B cell (primary cell): ENCODE results near the gene TECTB. TPM values are rescaled to one million over a fixed set of nuclear protein-coding genes. Genes with fewer than 3 reads are reported as not detected.

ENCODE experiments used
- ATAC-seq: fragments of 200-7000 bp; cut with Tn5 transposase; one replicate; pipeline ENCODE4 v1.10.0; 2021; ENCODE audit warnings: low read depth, mild to moderate bottlenecking, moderate number of reproducible peaks, moderate library complexity
- CTCF ChIA-PET: fragments of 350-600 bp; sonication (Branson Sonifier 250); formaldehyde crosslinking; loops from one replicate; lab custom pipeline; 2021; ENCODE audit warnings: antibody characterized with exemption, inconsistent platforms; lab: Charles Lee
- POLR2A ChIA-PET: fragments of 350-600 bp; sonication (Branson Sonifier 250); formaldehyde crosslinking; loops from one replicate; lab custom pipeline; 2021; ENCODE audit warnings: antibody characterized with exemption; lab: Charles Lee
- DNase-seq: peaks from one replicate; pipeline ENCODE4 v3.0.0; 2013
- H2AFZ ChIP-seq: 2 replicates; pipeline ENCODE4 v1.6.1; 2012; ENCODE audit warnings: mild to moderate bottlenecking, low read depth, low read length; ENCODE audit not compliant: insufficient read depth, poor library complexity, severe bottlenecking
- H3K27ac ChIP-seq, 2 donors: 1 replicate in 1 of 2; 2 replicates in 1 of 2; pipeline ENCODE4 v1.5.1; 2012 to 2013; ENCODE audit warnings: low read length in 2 of 2, mild to moderate bottlenecking in 2 of 2, moderate library complexity in 1 of 2
- H3K27me3 ChIP-seq, 4 experiments: fragments of 200-600 bp in 1 of 4; sonication (generic) in 1 of 4; replicated peaks in 1 of 4; 1 replicate in 2 of 4; 2 replicates in 2 of 4; pipeline versions ENCODE4 v1.6.1 to v1.7.0; 2013 to 2016; ENCODE audit warnings: low read length in 3 of 4, mild to moderate bottlenecking in 2 of 4, mixed read lengths in 1 of 4, moderate library complexity in 1 of 4; ENCODE audit not compliant: insufficient read depth in 4 of 4, control insufficient read depth in 3 of 4; ENCODE audit errors: control extremely low read depth in 1 of 4
- H3K36me3 ChIP-seq, 2 experiments: replicated peaks in 1 of 2; 1 replicate in 1 of 2; 2 replicates in 1 of 2; pipeline versions ENCODE4 v1.6.1 to v1.7.1; 2013; ENCODE audit warnings: low read length in 1 of 2; ENCODE audit not compliant: insufficient read depth in 2 of 2, control insufficient read depth in 1 of 2; ENCODE audit errors: control extremely low read depth in 1 of 2, extremely low read depth in 1 of 2
- H3K4me1 ChIP-seq, 2 donors: fragments of 200-600 bp in 1 of 2; sonication (generic) in 1 of 2; 1 replicate in 1 of 2; 2 replicates in 1 of 2; pipeline versions ENCODE4 v1.5.1 to v1.6.1; 2013 to 2017; ENCODE audit warnings: low read length in 2 of 2; ENCODE audit not compliant: control insufficient read depth in 2 of 2, insufficient read depth in 2 of 2
- H3K4me2 ChIP-seq: replicated peaks from 2 replicates; pipeline ENCODE3; 2012; ENCODE audit warnings: mild to moderate bottlenecking, low read depth, low read length; ENCODE audit not compliant: poor library complexity, severe bottlenecking
- H3K4me3 ChIP-seq, 5 experiments: fragments of 200-600 bp in 1 of 5; sonication (generic) in 1 of 5; 1 replicate in 3 of 5; 2 replicates in 2 of 5; pipeline versions ENCODE4 v1.5.1 to v1.7.0; 2011 to 2016; ENCODE audit warnings: low read length in 4 of 5, mild to moderate bottlenecking in 4 of 5, low read depth in 2 of 5, control low read depth in 1 of 5, moderate library complexity in 1 of 5; ENCODE audit not compliant: insufficient read depth in 1 of 5; ENCODE audit errors: control extremely low read depth in 1 of 5, extremely low read depth in 1 of 5
- H3K79me2 ChIP-seq: fragments of 200-600 bp; sonication (generic); one replicate; pipeline ENCODE4 v1.6.0; 2016; ENCODE audit warnings: low read length; ENCODE audit not compliant: control insufficient read depth, insufficient read depth
- H3K9ac ChIP-seq: fragments of 200-600 bp; sonication (generic); 2 replicates; pipeline ENCODE4 v1.6.1; 2017; ENCODE audit warnings: mild to moderate bottlenecking, low read length, moderate library complexity
- H3K9me3 ChIP-seq, 3 donors: one replicate each; pipeline versions ENCODE4 v1.6.1 to v1.7.1; 2013; ENCODE audit warnings: low read length in 2 of 3; ENCODE audit not compliant: control insufficient read depth in 2 of 3, insufficient read depth in 1 of 3; ENCODE audit errors: control extremely low read depth in 1 of 3
- H4K20me1 ChIP-seq: 2 replicates; pipeline ENCODE4 v1.6.0; 2012; ENCODE audit warnings: mild to moderate bottlenecking, low read length; ENCODE audit not compliant: insufficient read depth, control insufficient read depth, poor library complexity, severe bottlenecking
- H3K27ac Mint-ChIP-seq: one replicate; pipeline ENCODE4 v1.8.0; 2021; ENCODE audit warnings: mixed read lengths
- H3K27me3 Mint-ChIP-seq: one replicate; pipeline ENCODE4 v1.8.0; 2021; ENCODE audit warnings: mixed read lengths
- H3K4me1 Mint-ChIP-seq: one replicate; pipeline ENCODE4 v1.8.0; 2021; ENCODE audit warnings: mixed read lengths
- H3K4me3 Mint-ChIP-seq: one replicate; pipeline ENCODE4 v1.8.0; 2021; ENCODE audit warnings: mixed read lengths
- H3K9me3 Mint-ChIP-seq: one replicate; pipeline ENCODE4 v1.8.0; 2022; ENCODE audit warnings: mixed read lengths; ENCODE audit not compliant: insufficient read depth
- CTCF ChIP-seq: fragments of 200-600 bp; IDR thresholded peaks from one replicate; pipeline ENCODE4 v1.8.0; 2022; ENCODE audit warnings: antibody characterized with exemption, mild to moderate bottlenecking
- EZH2 ChIP-seq: IDR thresholded peaks from 2 replicates; pipeline ENCODE4 v1.6.1; 2012; ENCODE audit warnings: borderline replicate concordance, low read depth, mild to moderate bottlenecking, moderate library complexity, low read length; ENCODE audit not compliant: insufficient read depth, poor library complexity, severe bottlenecking
- WGBS: methylation state at CpG from one replicate; pipeline ENCODE4 v1.1.5; 2013; ENCODE audit warnings: missing lambda C conversion rate; ENCODE audit not compliant: insufficient coverage; 5-methylcytosine and 5-hydroxymethylcytosine counted together
- intact Hi-C: fragments of 100-400 bp; cut with micrococcal nuclease; formaldehyde crosslinking; loops from one replicate; pipeline ENCODE4 v1.10.0; 2022
- polyA plus RNA-seq: library from polyadenylated mRNA; depleted of rRNA; stranded (reverse); fragments of >200 nt; gene quantifications from 2 replicates; pipeline ENCODE4 v1.2.3, GENCODE V29; 2012
- total RNA-seq, 2 donors: library from RNA; stranded (reverse); fragments of 120-200 nt in 1 of 2; gene quantifications; 1 replicate in 1 of 2; 2 replicates in 1 of 2; pipeline versions ENCODE4 v1.2.3 to v1.2.4, GENCODE V29; 2013 to 2022

TECTB gene
- total and polyA plus RNA-seq, 2 donors (not counting 1 experiment from before 2014, with no cell fraction given) = not detected

DNA sequence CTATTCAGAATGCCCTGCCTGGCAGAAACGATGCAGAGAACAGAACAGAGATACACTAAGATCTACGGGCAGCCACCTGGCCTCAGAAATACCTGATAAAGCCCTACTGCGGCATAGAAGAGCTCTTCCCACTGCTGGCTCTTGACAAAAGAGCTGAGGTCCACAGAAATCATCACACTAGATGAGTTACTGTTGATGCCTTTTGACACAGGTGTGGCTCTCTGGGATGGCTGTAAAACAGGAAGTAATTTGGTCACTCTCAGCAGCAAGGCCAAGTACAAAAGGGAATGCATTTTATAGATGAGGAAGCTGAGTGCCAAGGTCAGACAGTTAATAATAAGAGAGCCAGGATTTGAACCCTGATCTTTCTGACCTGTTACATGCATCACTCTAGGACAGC is 55.8 kb downstream of the TECTB start:
- H3K27ac ChIP-seq = no peak overlapping the region
- H3K4me1 ChIP-seq = no peaks in the 10 kb centered on the region
- CTCF ChIA-PET = no interaction called here
- H3K27ac Mint-ChIP-seq = no peak overlapping the region
- H3K4me2 ChIP-seq = no peak overlapping the region
- intact Hi-C loops = no loop called here
- WGBS = 97% methylated on average over 3 of the region's 3 CpGs
- no peak overlapping the region for H3K4me3 Mint-ChIP-seq
- H3K9me3 ChIP-seq = no peaks in the 10 kb centered on the region
- H3K27me3 Mint-ChIP-seq = peaks cover 9% of the 10 kb centered on the region
- no peaks in the 10 kb centered on the region for H4K20me1 ChIP-seq
- no peaks in the 10 kb centered on the region for H3K79me2 ChIP-seq
- POLR2A ChIA-PET = no interaction called here
- no peaks in the 10 kb centered on the region for H3K36me3 ChIP-seq
- H3K9ac ChIP-seq = no peak overlapping the region
- no peak for ATAC-seq
- no peaks in the 10 kb centered on the region for H3K27me3 ChIP-seq
- DNase-seq = no peak
- H3K4me3 ChIP-seq = no peak overlapping the region
- no peak overlapping the region for H2AFZ ChIP-seq
- TF ChIP-seq EZH2 (no peak), CTCF (no peak)
- peaks cover 3% of the 10 kb centered on the region for H3K4me1 Mint-ChIP-seq
- H3K9me3 Mint-ChIP-seq = no peaks in the 10 kb centered on the region

- Histone ChIP-seq H3K27me3 (no peaks in the 10 kb centered on the region), H3K4me2 (no peak overlapping the region), H2AFZ (no peak overlapping the region), H3K27ac (no peak overlapping the region), H3K9ac (no peak overlapping the region), H4K20me1 (no peaks in the 10 kb centered on the region), H3K36me3 (no peaks in the 10 kb centered on the region), H3K79me2 (no peaks in the 10 kb centered on the region), H3K4me1 (no peaks in the 10 kb centered on the region), H3K4me3 (no peak overlapping the region), H3K9me3 (no peaks in the 10 kb centered on the region)
- CTCF ChIA-PET = no interaction called here
- Mint-ChIP-seq H3K4me3 (no peak overlapping the region), H3K4me1 (peaks cover 3% of the 10 kb centered on the region), H3K27ac (no peak overlapping the region), H3K27me3 (peaks cover 9% of the 10 kb centered on the region), H3K9me3 (no peaks in the 10 kb centered on the region)
- intact Hi-C loops = no loop called here
- DNase-seq (no peak), ATAC-seq (no peak)
- 100% methylated on average over 2 of the region's 2 CpGs for WGBS
- POLR2A ChIA-PET = no interaction called here
- TF ChIP-seq EZH2 (no peak), CTCF (no peak)
These were observed 57.4 kb downstream of the TECTB start for GRCh38 chr10:112340601-112341000.
